HG03025 (cell line): Measurements from ENCODE around the gene SBSN.

ENCODE experiments used
- ATAC-seq: cut with Tn5 transposase; IDR thresholded peaks from one replicate; pipeline ENCODE4 v1.9.1; 2021; ENCODE audit warnings: mild to moderate bottlenecking, moderate library complexity; ENCODE audit not compliant: unreplicated experiment, low FRiP score

The SBSN gene

GRCh38 chr19:35555301-35556005 is 27.3 kb upstream of the SBSN start:
- no peak for ATAC-seq

GRCh38 chr19:35554076-35554475 is 26.0 kb upstream of the SBSN start:
- ATAC-seq: no peak

GRCh38 chr19:35553385-35554000 is 25.4 kb upstream of the SBSN start:
- no peak for ATAC-seq

- ATAC-seq: no peak
Measured at GRCh38 chr19:35552534-35553384, 24.6 kb upstream of the SBSN start.

- ATAC-seq: no peak
Measured at GRCh38 chr19:35551091-35551810, 23.1 kb upstream of the SBSN start.

GRCh38 chr19:35549879-35550523 is 21.9 kb upstream of the SBSN start:
- ATAC-seq: no peak

GRCh38 chr19:35549174-35549788 is 21.2 kb upstream of the SBSN start:
- no peak for ATAC-seq

- ATAC-seq: no peak
Measured at GRCh38 chr19:35546532-35546931, 18.4 kb upstream of the SBSN start.

- ATAC-seq: peak; percentile 29
Measured at GRCh38 chr19:35545855-35546381, 17.8 kb upstream of the SBSN start.

- ATAC-seq: peak; percentile 57
Measured at GRCh38 chr19:35545001-35545854, 17.1 kb upstream of the SBSN start, which contains the start of gene TMEM147. Gene TMEM147, plus strand, starts transcription at chr19:35545626. Its CDS starts 114 bp downstream, at chr19:35545740.

GRCh38 chr19:35544110-35544802 is 16.1 kb upstream of the SBSN start:
- ATAC-seq: no peak

GRCh38 chr19:35543280-35544109 is 15.4 kb upstream of the SBSN start:
- no peak for ATAC-seq

- no peak for ATAC-seq
Measured at GRCh38 chr19:35542209-35542608, 14.1 kb upstream of the SBSN start.

GRCh38 chr19:35540356-35540927 is 12.3 kb upstream of the SBSN start:
- no peak for ATAC-seq

GRCh38 chr19:35539850-35540249 is 11.7 kb upstream of the SBSN start:
- no peak for ATAC-seq

GRCh38 chr19:35539314-35539713 is 11.2 kb upstream of the SBSN start:
- ATAC-seq: no peak
